ENCODE measurements around the gene ZNF532. TPM values are rescaled to one million over a fixed set of nuclear protein-coding genes. Genes with fewer than 3 reads are reported as not detected.
A peak's percentile ranks its signal among the peaks of the same experiment; 100 is the strongest.

ZNF532 gene
- total and polyA plus RNA-seq, 2 donors (not counting 3 experiments of a cell fraction or from before 2014, with no cell fraction given) = 42.3 to 70.1 TPM

DNA sequence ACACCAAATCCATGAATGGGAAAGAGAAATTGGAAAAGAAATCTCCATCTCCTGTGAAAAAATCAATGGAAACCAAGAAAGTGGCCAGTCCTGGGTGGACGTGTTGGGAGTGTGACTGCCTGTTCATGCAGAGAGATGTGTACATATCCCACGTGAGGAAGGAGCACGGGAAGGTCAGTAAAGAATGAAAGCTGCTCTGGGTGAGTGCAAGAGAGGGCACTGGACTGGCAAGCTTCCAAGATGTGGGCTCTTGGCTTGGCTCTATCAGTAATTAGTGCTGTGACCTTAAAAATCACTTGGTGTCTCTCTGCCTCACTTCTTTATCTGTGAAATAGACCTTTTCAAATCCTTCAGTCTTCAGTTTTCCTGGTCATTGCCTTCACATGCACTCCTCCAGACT lies 89.0 kb downstream of the ZNF532 start:
- intact Hi-C loops (cut with micrococcal nuclease) = no loop called here
- DNase-seq (ENCODE audit: low read depth, low spot score) = peak; percentile 69
- TF ChIP-seq JUN (IDR thresholded peaks at IDR 0.05; ENCODE audit: borderline replicate concordance, insufficient read depth, insufficient read length, low read depth) (no peak), MYC (IDR thresholded peaks at IDR 0.05; ENCODE audit: low read depth, low read length) (no peak), FOS (IDR thresholded peaks at IDR 0.05; ENCODE audit: borderline replicate concordance, insufficient read depth, low read length) (no peak), GATA2 (IDR thresholded peaks at IDR 0.05; ENCODE audit: insufficient read depth, insufficient read length, low read depth, low read length) (no peak), EZH2 (IDR thresholded peaks at IDR 0.05; ENCODE audit: borderline replicate concordance, low read depth, low read length, severe bottlenecking) (no peak), POLR2A (IDR thresholded peaks at IDR 0.05; ENCODE audit: low read depth, low read length) (no peak), POLR2AphosphoS5 (IDR thresholded peaks at IDR 0.05; ENCODE audit: insufficient read depth, low read depth, low read length) (no peak)
- TF ChIP-seq, protein P1, sequence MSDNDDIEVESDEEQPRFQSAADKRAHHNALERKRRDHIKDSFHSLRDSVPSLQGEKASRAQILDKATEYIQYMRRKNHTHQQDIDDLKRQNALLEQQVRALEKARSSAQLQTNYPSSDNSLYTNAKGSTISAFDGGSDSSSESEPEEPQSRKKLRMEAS (IDR thresholded peaks at IDR 0.05; ENCODE audit: insufficient read depth, insufficient read length) = no peak
- TF ChIP-seq, protein P2, sequence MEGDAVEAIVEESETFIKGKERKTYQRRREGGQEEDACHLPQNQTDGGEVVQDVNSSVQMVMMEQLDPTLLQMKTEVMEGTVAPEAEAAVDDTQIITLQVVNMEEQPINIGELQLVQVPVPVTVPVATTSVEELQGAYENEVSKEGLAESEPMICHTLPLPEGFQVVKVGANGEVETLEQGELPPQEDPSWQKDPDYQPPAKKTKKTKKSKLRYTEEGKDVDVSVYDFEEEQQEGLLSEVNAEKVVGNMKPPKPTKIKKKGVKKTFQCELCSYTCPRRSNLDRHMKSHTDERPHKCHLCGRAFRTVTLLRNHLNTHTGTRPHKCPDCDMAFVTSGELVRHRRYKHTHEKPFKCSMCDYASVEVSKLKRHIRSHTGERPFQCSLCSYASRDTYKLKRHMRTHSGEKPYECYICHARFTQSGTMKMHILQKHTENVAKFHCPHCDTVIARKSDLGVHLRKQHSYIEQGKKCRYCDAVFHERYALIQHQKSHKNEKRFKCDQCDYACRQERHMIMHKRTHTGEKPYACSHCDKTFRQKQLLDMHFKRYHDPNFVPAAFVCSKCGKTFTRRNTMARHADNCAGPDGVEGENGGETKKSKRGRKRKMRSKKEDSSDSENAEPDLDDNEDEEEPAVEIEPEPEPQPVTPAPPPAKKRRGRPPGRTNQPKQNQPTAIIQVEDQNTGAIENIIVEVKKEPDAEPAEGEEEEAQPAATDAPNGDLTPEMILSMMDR (IDR thresholded peaks at IDR 0.05; ENCODE audit: extremely low read depth in 1 of 2, insufficient read depth in 1 of 2, low read depth in 1 of 2, low read length in 2 of 2) = no peak

More for the DNA sequence above, 89.0 kb downstream of the ZNF532 start:
- FAIRE-seq = no peak
- ChIA-PET CTCF (no interaction called here), POLR2A (no interaction called here)
- dilution Hi-C loops (cut with MboI; ENCODE audit: extremely low pct_ligation_motif_present, low sequenced_read_pairs) = no loop called here
- Histone ChIP-seq H3K4me1 (ENCODE audit: control insufficient read depth, extremely low read depth, insufficient read depth, low read length) (peaks cover 4% of the 10 kb centered on the region), H3K4me2 (ENCODE audit: insufficient read depth, low read length) (no peak overlapping the region), H3K9me1 (replicated peaks; ENCODE audit: control insufficient read depth, extremely low read depth, insufficient read depth, low read length) (no peaks in the 10 kb centered on the region), H3K9ac (replicated peaks; ENCODE audit: extremely low read depth, insufficient read depth, low read length) (no peak overlapping the region), H3K27ac (ENCODE audit: insufficient read depth, low read depth, low read length) (no peak overlapping the region), H3K27me3 (ENCODE audit: control insufficient read depth in 2 of 2, insufficient read depth in 2 of 2, low read length in 2 of 2) (no peaks in the 10 kb centered on the region), H3K36me3 (ENCODE audit: control insufficient read depth in 2 of 2, extremely low read depth in 1 of 2, insufficient read depth in 2 of 2, low read length in 2 of 2) (no peaks in the 10 kb centered on the region), H3K4me3 (replicated peaks in 1 of 3; ENCODE audit: insufficient read depth in 1 of 3, low read depth in 1 of 3, low read length in 3 of 3) (no peak overlapping the region), H3K79me2 (ENCODE audit: control insufficient read depth, insufficient read depth, low read length) (no peaks in the 10 kb centered on the region), H2AFZ (ENCODE audit: low read depth, low read length) (no peak overlapping the region), H3K9me3 (replicated peaks; ENCODE audit: control insufficient read depth, insufficient read depth, low read length) (no peaks in the 10 kb centered on the region), H4K20me1 (replicated peaks; ENCODE audit: control insufficient read depth, extremely low read depth, insufficient read depth, low read length) (no peaks in the 10 kb centered on the region)
- BruUV-seq (replicated peaks) = no TSS peak
